ENCODE measurements around the gene MRPL10. TPM values are rescaled to one million over a fixed set of nuclear protein-coding genes. Genes with fewer than 3 reads are reported as not detected.

The MRPL10 gene
- total RNA-seq, 1 experiment from 2014 or later, result 67.2 TPM

GRCh38 chr17:47802341-47803022, 28.9 kb downstream of the MRPL10 start:
- no peak overlapping the region for H2BK20ac ChIP-seq (ENCODE audit: low read depth, low read length, poor library complexity, severe bottlenecking)
- no peak overlapping the region for H3K4me2 ChIP-seq (ENCODE audit: insufficient read depth, insufficient read length, low read length)
- no peak overlapping the region for H2BK120ac ChIP-seq (ENCODE audit: low read depth, low read length, poor library complexity, severe bottlenecking)
- no peak overlapping the region for H3K14ac ChIP-seq (ENCODE audit: insufficient read depth, low read length)
- H3K23me2 ChIP-seq (ENCODE audit: insufficient read length, low read depth, low read length, poor library complexity, severe bottlenecking), result no peaks in the 10 kb centered on the region
- no peak overlapping the region for H3T11ph ChIP-seq (ENCODE audit: low read length)
- no CpG with 5 or more reads among the region's 9 CpGs for WGBS (ENCODE audit: extremely low coverage, insufficient read length, low lambda C conversion rate)
- H3K4me1 ChIP-seq (ENCODE audit: insufficient read depth, low read length), result no peaks in the 10 kb centered on the region
- H3K27ac ChIP-seq (ENCODE audit: insufficient read length, low read depth, low read length), result no peak overlapping the region
- H4K5ac ChIP-seq (ENCODE audit: insufficient read length, low read depth, low read length), result no peak overlapping the region
- no peak overlapping the region for H3K27ac Mint-ChIP-seq
- no peak overlapping the region for H2BK5ac ChIP-seq (ENCODE audit: insufficient read length, low read length)
- H3K23ac ChIP-seq (ENCODE audit: insufficient read length, low read depth, low read length), result no peak overlapping the region
- no peak overlapping the region for H4K8ac ChIP-seq (replicated peaks; ENCODE audit: insufficient read length, low read depth, low read length)
- no peak overlapping the region for H3K9ac ChIP-seq (ENCODE audit: extremely low read depth, insufficient read length, low read length)
- no peaks in the 10 kb centered on the region for H3K9me3 Mint-ChIP-seq
- no peak overlapping the region for H2AFZ ChIP-seq (ENCODE audit: low read length)
- no peak overlapping the region for H2BK12ac ChIP-seq (ENCODE audit: insufficient read length, low read depth, low read length)
- H3K4ac ChIP-seq (ENCODE audit: low read depth, low read length), result no peak overlapping the region
- no peak overlapping the region for H2AK5ac ChIP-seq (ENCODE audit: insufficient read length, low read length)
- no peak overlapping the region for H3K18ac ChIP-seq (ENCODE audit: insufficient read length, low read depth, low read length)
- no peak overlapping the region for H4K91ac ChIP-seq (ENCODE audit: insufficient read length, low read depth, low read length)
- no peak overlapping the region for H3K4me3 Mint-ChIP-seq
- H3K27me3 ChIP-seq (ENCODE audit: insufficient read depth, low read length), result no peaks in the 10 kb centered on the region; the same call in 1 of the 2 replicates
- no peaks in the 10 kb centered on the region for H3K79me1 ChIP-seq (ENCODE audit: insufficient read depth, low read depth, low read length, poor library complexity, severe bottlenecking)
- H3K56ac ChIP-seq (ENCODE audit: insufficient read length, low read depth, low read length), result no peak overlapping the region
- H3K36me3 Mint-ChIP-seq (ENCODE audit: insufficient read depth in 1 of 3, low read depth in 3 of 3), result peaks cover 0 to 2% (median 0%) of the 10 kb centered on the region in 3 experiments; a peak in 2 of 7 replicates
- no peaks in the 10 kb centered on the region for H3K79me2 ChIP-seq (ENCODE audit: insufficient read depth, low read length)
- no peaks in the 10 kb centered on the region for H3K4me1 Mint-ChIP-seq
- H2BK15ac ChIP-seq (ENCODE audit: low read depth, low read length), result no peak overlapping the region
- H3K27me3 Mint-ChIP-seq (ENCODE audit: low read depth), result peaks cover 10% of the 10 kb centered on the region
- no peaks in the 10 kb centered on the region for H3K9me3 ChIP-seq (ENCODE audit: control insufficient read depth, low read depth, low read length)
- H4K20me1 ChIP-seq (ENCODE audit: control insufficient read depth, insufficient read depth, insufficient read length), result no peaks in the 10 kb centered on the region
- DNase-seq, result peak; percentile 82
- TF ChIP-seq, protein P1, sequence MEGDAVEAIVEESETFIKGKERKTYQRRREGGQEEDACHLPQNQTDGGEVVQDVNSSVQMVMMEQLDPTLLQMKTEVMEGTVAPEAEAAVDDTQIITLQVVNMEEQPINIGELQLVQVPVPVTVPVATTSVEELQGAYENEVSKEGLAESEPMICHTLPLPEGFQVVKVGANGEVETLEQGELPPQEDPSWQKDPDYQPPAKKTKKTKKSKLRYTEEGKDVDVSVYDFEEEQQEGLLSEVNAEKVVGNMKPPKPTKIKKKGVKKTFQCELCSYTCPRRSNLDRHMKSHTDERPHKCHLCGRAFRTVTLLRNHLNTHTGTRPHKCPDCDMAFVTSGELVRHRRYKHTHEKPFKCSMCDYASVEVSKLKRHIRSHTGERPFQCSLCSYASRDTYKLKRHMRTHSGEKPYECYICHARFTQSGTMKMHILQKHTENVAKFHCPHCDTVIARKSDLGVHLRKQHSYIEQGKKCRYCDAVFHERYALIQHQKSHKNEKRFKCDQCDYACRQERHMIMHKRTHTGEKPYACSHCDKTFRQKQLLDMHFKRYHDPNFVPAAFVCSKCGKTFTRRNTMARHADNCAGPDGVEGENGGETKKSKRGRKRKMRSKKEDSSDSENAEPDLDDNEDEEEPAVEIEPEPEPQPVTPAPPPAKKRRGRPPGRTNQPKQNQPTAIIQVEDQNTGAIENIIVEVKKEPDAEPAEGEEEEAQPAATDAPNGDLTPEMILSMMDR (conservative IDR thresholded peaks at IDR 0.05), result peak; percentile 78

Data from H9 (cell line).